ENCODE data around the gene ARHGAP32. TPM values are rescaled to one million over a fixed set of nuclear protein-coding genes. Genes with fewer than 3 reads are reported as not detected.

ARHGAP32 gene
- polyA plus RNA-seq, 1 donor from 2014 or later = 12.0 TPM

GRCh38 chr11:129018126-129018525 is 174.0 kb downstream of the ARHGAP32 start:
- peaks cover 3% of the 10 kb centered on the region for H3K36me3 ChIP-seq (ENCODE audit: insufficient read depth, low read length)

GRCh38 chr11:129013737-129014475 is 178.2 kb downstream of the ARHGAP32 start:
- Histone ChIP-seq H3K27ac (ENCODE audit: low read length) (no peak overlapping the region), H2AFZ (ENCODE audit: low read depth, low read length) (no peak overlapping the region), H3K9me2 (ENCODE audit: insufficient read depth, low read length) (no peaks in the 10 kb centered on the region), H3K4me3 (ENCODE audit: low read length) (no peak overlapping the region), H3K36me3 (ENCODE audit: insufficient read depth, low read length) (peaks cover 3% of the 10 kb centered on the region), H3K4me2 (ENCODE audit: low read length) (no peak overlapping the region), H3K9ac (ENCODE audit: low read length) (no peak overlapping the region), H3K9me3 (ENCODE audit: low read length) (no peaks in the 10 kb centered on the region), H3K79me2 (replicated peaks; ENCODE audit: insufficient read depth, low read length) (no peaks in the 10 kb centered on the region), H4K20me1 (ENCODE audit: insufficient read depth) (no peaks in the 10 kb centered on the region), H3K27me3 (ENCODE audit: insufficient read depth, low read depth, low read length) (no peaks in the 10 kb centered on the region), H3F3A (ENCODE audit: insufficient read depth, low read length, poor library complexity, severe bottlenecking) (no peaks in the 10 kb centered on the region)
- TF ChIP-seq EP300 (conservative IDR thresholded peaks at IDR 0.05; ENCODE audit: poor library complexity, severe bottlenecking) (no peak), CTCF (IDR thresholded peaks at IDR 0.05; ENCODE audit: poor library complexity, severe bottlenecking) (no peak), RAD21 (conservative IDR thresholded peaks at IDR 0.05) (no peak), MXI1 (conservative IDR thresholded peaks at IDR 0.05; ENCODE audit: poor library complexity, severe bottlenecking) (no peak), REST (IDR thresholded peaks at IDR 0.05; ENCODE audit: borderline replicate concordance) (no peak), POLR2AphosphoS5 (IDR thresholded peaks at IDR 0.05) (no peak), TAF1 (IDR thresholded peaks at IDR 0.05; ENCODE audit: low read depth) (no peak), SMC3 (conservative IDR thresholded peaks at IDR 0.05; ENCODE audit: poor library complexity) (no peak)

More at GRCh38 chr11:129018126-129018525, 174.0 kb downstream of the ARHGAP32 start:
- H3K9me2 ChIP-seq (ENCODE audit: insufficient read depth, low read length) = no peaks in the 10 kb centered on the region
- H3K4me3 ChIP-seq (ENCODE audit: low read length) = no peak overlapping the region
- no peaks in the 10 kb centered on the region for H3K9me3 ChIP-seq (ENCODE audit: low read length)
- no peak overlapping the region for H3K27ac ChIP-seq (ENCODE audit: low read length)
- no peaks in the 10 kb centered on the region for H4K20me1 ChIP-seq (ENCODE audit: insufficient read depth)
- H3K4me2 ChIP-seq (ENCODE audit: low read length) = no peak overlapping the region
- no peak overlapping the region for H2AFZ ChIP-seq (ENCODE audit: low read depth, low read length)
- H3K9ac ChIP-seq (ENCODE audit: low read length) = no peak overlapping the region
- H3K79me2 ChIP-seq (replicated peaks; ENCODE audit: insufficient read depth, low read length) = no peaks in the 10 kb centered on the region
- TF ChIP-seq REST (IDR thresholded peaks at IDR 0.05; ENCODE audit: borderline replicate concordance) (no peak), EZH2 (IDR thresholded peaks at IDR 0.05; ENCODE audit: borderline replicate concordance, insufficient read depth, low read length, poor library complexity, severe bottlenecking) (no peak), TAF1 (IDR thresholded peaks at IDR 0.05; ENCODE audit: low read depth) (no peak), SMC3 (conservative IDR thresholded peaks at IDR 0.05; ENCODE audit: poor library complexity) (no peak), POLR2AphosphoS5 (IDR thresholded peaks at IDR 0.05) (no peak)
- no peaks in the 10 kb centered on the region for H3F3A ChIP-seq (ENCODE audit: insufficient read depth, low read length, poor library complexity, severe bottlenecking)
- H3K27me3 ChIP-seq (ENCODE audit: insufficient read depth, low read depth, low read length) = no peaks in the 10 kb centered on the region
